Naive thymus-derived CD4-positive, alpha-beta T cell (primary cell): ENCODE data around the gene CAMK1D. TPM values are rescaled to one million over a fixed set of nuclear protein-coding genes. Genes with fewer than 3 reads are reported as not detected.

ENCODE experiments used
- ATAC-seq: fragments of 150-1000 bp; cut with Tn5 transposase; 2 replicates; pipeline ENCODE4 v1.10.0; 2021; ENCODE audit warnings: mild to moderate bottlenecking, moderate library complexity
- CTCF ChIA-PET: fragments of 350-600 bp; sonication (Branson Sonifier 250); formaldehyde crosslinking; loops from one replicate; lab custom pipeline; 2021; ENCODE audit warnings: antibody characterized with exemption; lab: Charles Lee
- POLR2A ChIA-PET: fragments of 350-600 bp; sonication (Branson Sonifier 250); formaldehyde crosslinking; loops from one replicate; lab custom pipeline; 2021; ENCODE audit warnings: antibody characterized with exemption, inconsistent platforms; lab: Charles Lee
- DNase-seq, 9 donors: peaks; one replicate each; pipeline versions ENCODE4 v3.0.0 to v3.0.0-alpha.2; 2020 to 2022; ENCODE audit warnings: mixed read lengths in 1 of 9
- H3K27ac ChIP-seq: one replicate; pipeline ENCODE4 v1.7.0; 2013; ENCODE audit warnings: mild to moderate bottlenecking, low read depth, low read length, moderate library complexity
- H3K27me3 ChIP-seq, 2 donors: one replicate each; pipeline ENCODE4 v1.7.0; 2013; ENCODE audit warnings: low read length in 2 of 2, mild to moderate bottlenecking in 2 of 2, moderate library complexity in 2 of 2; ENCODE audit not compliant: control insufficient read depth in 2 of 2, insufficient read depth in 2 of 2
- H3K36me3 ChIP-seq, 3 experiments: 1 replicate in 2 of 3; 2 replicates in 1 of 3; pipeline ENCODE4 v1.7.0; 2013; ENCODE audit warnings: low read length in 3 of 3, mild to moderate bottlenecking in 3 of 3, moderate library complexity in 1 of 3; ENCODE audit not compliant: insufficient read depth in 3 of 3, control insufficient read depth in 2 of 3
- H3K4me1 ChIP-seq, 2 donors: one replicate each; pipeline ENCODE4 v1.7.0; 2013; ENCODE audit warnings: low read length in 2 of 2, mild to moderate bottlenecking in 2 of 2, moderate library complexity in 1 of 2; ENCODE audit not compliant: control insufficient read depth in 2 of 2, insufficient read depth in 2 of 2
- H3K4me3 ChIP-seq: 2 replicates; pipeline ENCODE4 v1.7.0; 2013; ENCODE audit warnings: mild to moderate bottlenecking, low read length
- H3K9me3 ChIP-seq, 3 experiments: 1 replicate in 2 of 3; 2 replicates in 1 of 3; pipeline ENCODE4 v1.7.0; 2013; ENCODE audit warnings: low read length in 3 of 3; ENCODE audit not compliant: control insufficient read depth in 2 of 3
- H3K27ac Mint-ChIP-seq, 9 donors: one replicate each; pipeline ENCODE4 v1.8.0; 2020 to 2022; ENCODE audit warnings: mixed read lengths in 9 of 9, mild to moderate bottlenecking in 8 of 9, moderate library complexity in 5 of 9, inconsistent platforms in 2 of 9
- H3K27me3 Mint-ChIP-seq, 5 donors: one replicate each; pipeline ENCODE4 v1.8.0; 2021 to 2022; ENCODE audit warnings: mixed read lengths in 5 of 5, mild to moderate bottlenecking in 1 of 5
- H3K36me3 Mint-ChIP-seq, 5 donors: one replicate each; pipeline ENCODE4 v1.8.0; 2020 to 2022; ENCODE audit warnings: mixed read lengths in 5 of 5, mild to moderate bottlenecking in 3 of 5, inconsistent platforms in 1 of 5
- H3K4me1 Mint-ChIP-seq, 7 donors: one replicate each; pipeline ENCODE4 v1.8.0; 2020 to 2022; ENCODE audit warnings: mixed read lengths in 7 of 7, mild to moderate bottlenecking in 3 of 7, inconsistent platforms in 1 of 7
- H3K4me3 Mint-ChIP-seq, 10 donors: one replicate each; pipeline ENCODE4 v1.8.0; 2020 to 2022; ENCODE audit warnings: mild to moderate bottlenecking in 10 of 10, mixed read lengths in 10 of 10, moderate library complexity in 6 of 10, inconsistent platforms in 2 of 10
- H3K9me3 Mint-ChIP-seq, 11 donors: one replicate each; pipeline ENCODE4 v1.8.0; 2020 to 2022; ENCODE audit warnings: mixed read lengths in 11 of 11, mild to moderate bottlenecking in 4 of 11, inconsistent platforms in 1 of 11, moderate library complexity in 1 of 11
- intact Hi-C, 2 donors: fragments of 100-400 bp; cut with micrococcal nuclease; formaldehyde crosslinking; loops; one replicate each; pipeline ENCODE4 v1.15.1; 2023
- polyA plus RNA-seq, 2 donors: library from polyadenylated mRNA; unstranded; fragments of 300-500 nt; fragmentation: Illumina TruSeq; gene quantifications; one replicate each; pipeline ENCODE4 v1.2.3, GENCODE V29; 2021
- total RNA-seq, 6 experiments: library from RNA in 5 of 6; stranded (reverse) in 5 of 6; gene quantifications; 1 replicate in 5 of 6; 2 replicates in 1 of 6; pipeline ENCODE4 v1.2.3 and lab custom pipeline; 2021 to 2026

CAMK1D gene
- total and polyA plus RNA-seq, 7 experiments from 2014 or later: 12.5 to 43.2 (median 18.6) TPM

GRCh38 chr10:12703813-12704212 is 354.5 kb downstream of the CAMK1D start:
- ChIA-PET CTCF (interaction anchor here (1.6 kb wide), 1 partner anchor 8 kb away, joined by 7 read pairs; no protein-coding TSS in a partner anchor), POLR2A (interaction anchor here (0.6 kb wide), 1 partner anchor 10 kb away, joined by 3 read pairs; no protein-coding TSS in a partner anchor)
- intact Hi-C loops: no loop called here
- no peak overlapping the region for H3K27ac ChIP-seq
- H3K4me3 Mint-ChIP-seq: no peak overlapping the region
- H3K27me3 ChIP-seq: no peaks in the 10 kb centered on the region
- no peaks in the 10 kb centered on the region for H3K27me3 Mint-ChIP-seq
- H3K9me3 ChIP-seq: no peaks in the 10 kb centered on the region
- H3K27ac Mint-ChIP-seq: no peak overlapping the region
- peaks cover 0 to 20% (median 10%) of the 10 kb centered on the region in 5 donors for H3K36me3 Mint-ChIP-seq
- ATAC-seq (no peak), DNase-seq (no peak)
- peaks cover 0 to 4% (median 0%) of the 10 kb centered on the region in 11 donors for H3K9me3 Mint-ChIP-seq
- peaks cover 0 to 51% (median 7%) of the 10 kb centered on the region in 7 donors for H3K4me1 Mint-ChIP-seq
- H3K4me1 ChIP-seq: no peaks in the 10 kb centered on the region
- H3K4me3 ChIP-seq: no peak overlapping the region
- H3K36me3 ChIP-seq: no peaks in the 10 kb centered on the region

- no peak for DNase-seq
- ChIA-PET CTCF (interaction anchor here (0.5 kb wide), 1 partner anchor 166 kb away, joined by 3 read pairs; no protein-coding TSS in a partner anchor), POLR2A (no interaction called here)
- Mint-ChIP-seq H3K9me3 (peaks cover 0 to 4% (median 0%) of the 10 kb centered on the region in 11 donors), H3K4me3 (no peak overlapping the region), H3K27me3 (no peaks in the 10 kb centered on the region), H3K27ac (peak overlapping the region in 2 of 9 donors; percentile 17 to 43), H3K4me1 (peaks cover 0 to 51% (median 7%) of the 10 kb centered on the region in 7 donors), H3K36me3 (peaks cover 0 to 18% (median 9%) of the 10 kb centered on the region in 5 donors)
- no peak for ATAC-seq
- intact Hi-C loops: no loop called here
- H3K4me1 ChIP-seq: no peaks in the 10 kb centered on the region
- no peak overlapping the region for H3K4me3 ChIP-seq
- no peaks in the 10 kb centered on the region for H3K27me3 ChIP-seq
- H3K36me3 ChIP-seq: no peaks in the 10 kb centered on the region
- H3K9me3 ChIP-seq: no peaks in the 10 kb centered on the region
- no peak overlapping the region for H3K27ac ChIP-seq
Observed at GRCh38 chr10:12704488-12704887, 355.1 kb downstream of the CAMK1D start.

- Histone ChIP-seq H3K9me3 (no peaks in the 10 kb centered on the region), H3K36me3 (no peaks in the 10 kb centered on the region), H3K4me1 (no peaks in the 10 kb centered on the region), H3K27ac (no peak overlapping the region), H3K4me3 (no peak overlapping the region), H3K27me3 (no peaks in the 10 kb centered on the region)
- ChIA-PET POLR2A (no interaction called here), CTCF (no interaction called here)
- peaks cover 0 to 8% (median 4%) of the 10 kb centered on the region in 5 donors for H3K36me3 Mint-ChIP-seq
- H3K9me3 Mint-ChIP-seq: no peaks in the 10 kb centered on the region
- DNase-seq (no peak), ATAC-seq (no peak)
- H3K27me3 Mint-ChIP-seq: no peaks in the 10 kb centered on the region
- H3K27ac Mint-ChIP-seq: peak overlapping the region in 2 of 9 donors; percentile 8 to 9
- intact Hi-C loops: no loop called here
- peaks cover 1 to 50% (median 8%) of the 10 kb centered on the region in 7 donors for H3K4me1 Mint-ChIP-seq
- no peak overlapping the region for H3K4me3 Mint-ChIP-seq
Observed at GRCh38 chr10:12705943-12706342, 356.6 kb downstream of the CAMK1D start.

- Histone ChIP-seq H3K4me1 (no peaks in the 10 kb centered on the region), H3K27me3 (no peaks in the 10 kb centered on the region), H3K4me3 (no peak overlapping the region), H3K9me3 (no peaks in the 10 kb centered on the region), H3K36me3 (no peaks in the 10 kb centered on the region), H3K27ac (no peak overlapping the region)
- ChIA-PET CTCF (interaction anchor here (1.2 to 6.1 kb wide), 2 partner anchors 51 to 445 kb away, joined by 3 to 61 read pairs; no protein-coding TSS in a partner anchor), POLR2A (no interaction called here)
- peaks cover 0 to 1% (median 0%) of the 10 kb centered on the region in 5 donors for H3K36me3 Mint-ChIP-seq
- H3K9me3 Mint-ChIP-seq: no peaks in the 10 kb centered on the region
- H3K27ac Mint-ChIP-seq: peak overlapping the region in 4 of 9 donors; percentile 10 to 81 (median 54)
- intact Hi-C loops: no loop called here
- no peak for ATAC-seq
- no peak for DNase-seq
- H3K4me1 Mint-ChIP-seq: peaks cover 5 to 58% (median 9%) of the 10 kb centered on the region in 7 donors
- H3K27me3 Mint-ChIP-seq: no peaks in the 10 kb centered on the region
- H3K4me3 Mint-ChIP-seq: no peak overlapping the region
Observed at GRCh38 chr10:12707461-12708185, 358.3 kb downstream of the CAMK1D start.

- Histone ChIP-seq H3K27ac (no peak overlapping the region), H3K27me3 (no peaks in the 10 kb centered on the region), H3K9me3 (no peaks in the 10 kb centered on the region), H3K4me3 (no peak overlapping the region), H3K4me1 (no peaks in the 10 kb centered on the region), H3K36me3 (no peaks in the 10 kb centered on the region)
- Mint-ChIP-seq H3K36me3 (no peaks in the 10 kb centered on the region), H3K4me3 (no peak overlapping the region), H3K4me1 (peaks cover 5 to 58% (median 7%) of the 10 kb centered on the region in 7 donors), H3K9me3 (no peaks in the 10 kb centered on the region), H3K27me3 (no peaks in the 10 kb centered on the region), H3K27ac (peak overlapping the region in 8 of 9 donors; percentile 11 to 77 (median 58))
- ATAC-seq (no peak), DNase-seq (no peak)
- intact Hi-C loops: no loop called here
- POLR2A ChIA-PET: interaction anchor here (0.5 kb wide), 1 partner anchor 444 kb away, joined by 3 read pairs; no protein-coding TSS in a partner anchor
- CTCF ChIA-PET: interaction anchor here (0.6 to 6.1 kb wide), 5 partner anchors 10 to 446 kb away, joined by 3 to 61 read pairs (median 4); no protein-coding TSS in a partner anchor
Observed at GRCh38 chr10:12709000-12709401, 359.7 kb downstream of the CAMK1D start.

- intact Hi-C loops: no loop called here
- Histone ChIP-seq H3K9me3 (no peaks in the 10 kb centered on the region), H3K27ac (no peak overlapping the region), H3K27me3 (no peaks in the 10 kb centered on the region), H3K4me1 (no peaks in the 10 kb centered on the region), H3K4me3 (no peak overlapping the region), H3K36me3 (no peaks in the 10 kb centered on the region)
- DNase-seq (no peak), ATAC-seq (no peak)
- ChIA-PET CTCF (interaction anchor here (0.6 to 6.1 kb wide), 9 partner anchors 11 to 460 kb away, joined by 3 to 61 read pairs (median 3); no protein-coding TSS in a partner anchor), POLR2A (interaction anchor here (0.5 kb wide), 1 partner anchor 445 kb away, joined by 3 read pairs; no protein-coding TSS in a partner anchor)
- peak overlapping the region in 8 of 9 donors; percentile 11 to 77 (median 58) for H3K27ac Mint-ChIP-seq
- no peaks in the 10 kb centered on the region for H3K9me3 Mint-ChIP-seq
- no peaks in the 10 kb centered on the region for H3K36me3 Mint-ChIP-seq
- no peaks in the 10 kb centered on the region for H3K27me3 Mint-ChIP-seq
- no peak overlapping the region for H3K4me3 Mint-ChIP-seq
- H3K4me1 Mint-ChIP-seq: peaks cover 5 to 55% (median 7%) of the 10 kb centered on the region in 7 donors
Observed at GRCh38 chr10:12709521-12709963, 360.2 kb downstream of the CAMK1D start.
